HepG2 (cell line): ENCODE measurements around the gene C1orf94. TPM values are rescaled to one million over a fixed set of nuclear protein-coding genes. Genes with fewer than 3 reads are reported as not detected.

Experiments
- ATAC-seq: fragments of 200-7000 bp; cut with Tn5 transposase; 3 replicates; pipeline ENCODE4 v1.9.1; 2020; ENCODE audit warnings: mild to moderate bottlenecking, moderate library complexity
- BruUV-seq: library from RNA; stranded (reverse); fragments of 400-500 nt; replicated peaks from 2 replicates; lab custom pipeline; 2021; lab: Mats Ljungman, UMichigan
- CTCF ChIA-PET: fragments of 300-600 bp; formaldehyde crosslinking; extraction: SDS; loops from one replicate; lab custom pipeline; 2021; ENCODE audit warnings: low total read pairs, inconsistent platforms, low intra/inter-chr PET ratio; lab: Yijun Ruan, JAX
- POLR2A ChIA-PET: fragments of 350-600 bp; sonication (Branson Sonifier 250); formaldehyde crosslinking; loops from one replicate; lab custom pipeline; 2020; ENCODE audit warnings: antibody characterized with exemption, inconsistent platforms; lab: Yijun Ruan, JAX
- DNase-seq: peaks from one replicate; pipeline ENCODE4 v3.0.0-alpha.2; 2015; ENCODE audit warnings: low spot score
- FAIRE-seq: peaks from 3 replicates; lab custom pipeline; 2011; peaks lifted over from hg19 to GRCh38; lab: Jason Lieb, UNC
- H2AFZ ChIP-seq: one replicate; pipeline ENCODE4 v1.6.1; 2011; ENCODE audit warnings: low read length, inconsistent platforms
- H3K27ac ChIP-seq: fragments of 300-600 bp; 3 replicates; pipeline ENCODE4 v1.8.0; 2011; ENCODE audit warnings: mixed run types, mild to moderate bottlenecking, mixed read lengths, low read length, inconsistent platforms; ENCODE audit not compliant: insufficient read depth; ENCODE audit errors: extremely low read length
- H3K27me3 ChIP-seq, 2 experiments: fragments of 200-600 bp in 1 of 2; 2 replicates in 1 of 2; 3 replicates in 1 of 2; pipeline versions ENCODE4 v1.6.0 to v1.8.0; 2011; ENCODE audit warnings: low read length in 2 of 2, mild to moderate bottlenecking in 2 of 2, moderate library complexity in 2 of 2, inconsistent platforms in 1 of 2; ENCODE audit not compliant: insufficient read depth in 2 of 2, control insufficient read depth in 1 of 2
- H3K36me3 ChIP-seq, 2 experiments: fragments of 200-600 bp in 1 of 2; replicated peaks in 1 of 2; 2 replicates in 1 of 2; 3 replicates in 1 of 2; pipeline versions ENCODE4 v1.5.1 to v1.8.0; 2011; ENCODE audit warnings: low read length in 2 of 2, inconsistent platforms in 1 of 2; ENCODE audit not compliant: insufficient read depth in 2 of 2, control insufficient read depth in 1 of 2
- H3K4me1 ChIP-seq: 2 replicates; pipeline ENCODE4 v1.5.1; 2012; ENCODE audit warnings: low read length, inconsistent platforms; ENCODE audit not compliant: insufficient read depth
- H3K4me2 ChIP-seq: 2 replicates; pipeline ENCODE4 v1.6.0; 2011; ENCODE audit warnings: low read depth, low read length, inconsistent platforms
- H3K4me3 ChIP-seq, 3 experiments: fragments of 200-600 bp in 1 of 3; sonication (generic), shearing (Covaris generic) in 1 of 3; replicated peaks in 1 of 3; 2 replicates each; pipeline ENCODE4 v1.5.1; 2011 to 2016; ENCODE audit warnings: low read length in 3 of 3, inconsistent platforms in 2 of 3, low read depth in 2 of 3, mild to moderate bottlenecking in 2 of 3, control low read depth in 1 of 3, mixed read lengths in 1 of 3; ENCODE audit not compliant: insufficient read depth in 1 of 3
- H3K79me2 ChIP-seq: one replicate; pipeline ENCODE4 v1.6.1; 2011; ENCODE audit warnings: low read length, inconsistent platforms; ENCODE audit not compliant: insufficient read depth
- H3K9ac ChIP-seq: 2 replicates; pipeline ENCODE4 v1.6.0; 2011; ENCODE audit warnings: mild to moderate bottlenecking, low read depth, low read length, inconsistent platforms; ENCODE audit not compliant: insufficient read depth
- H3K9me3 ChIP-seq: 2 replicates; pipeline ENCODE4 v1.5.1; 2012; ENCODE audit warnings: mild to moderate bottlenecking, low read length
- H4K20me1 ChIP-seq: 2 replicates; pipeline ENCODE4 v1.6.0; 2011; ENCODE audit warnings: inconsistent platforms, mild to moderate bottlenecking, low read length, moderate library complexity; ENCODE audit not compliant: insufficient read depth
- CCDC6 ChIP-seq: sonication (generic); formaldehyde crosslinking; IDR thresholded peaks from 2 replicates; pipeline ENCODE4 v1.8.1; 2022; ENCODE audit warnings: mild to moderate bottlenecking, missing genetic modification reagents, moderate library complexity
- EED ChIP-seq: sonication (generic); formaldehyde crosslinking; IDR thresholded peaks from 2 replicates; pipeline ENCODE4 v1.5.0; 2020; ENCODE audit warnings: mild to moderate bottlenecking, missing genetic modification reagents
- HNRNPUL1 ChIP-seq: fragments of 200-400 bp; formaldehyde crosslinking; IDR thresholded peaks from 2 replicates; pipeline ENCODE4 v1.6.1; 2017; ENCODE audit warnings: low read depth, mild to moderate bottlenecking, low read length, moderate library complexity
- IRF9 ChIP-seq: sonication (generic); formaldehyde crosslinking; IDR thresholded peaks from 2 replicates; pipeline ENCODE4 v1.8.0; 2022; ENCODE audit warnings: missing genetic modification reagents, mild to moderate bottlenecking, borderline replicate concordance
- MAF1 ChIP-seq: sonication (generic); formaldehyde crosslinking; IDR thresholded peaks from 2 replicates; pipeline ENCODE4 v1.5.0; 2020; ENCODE audit warnings: missing genetic modification reagents, borderline replicate concordance
- MIER2 ChIP-seq: IDR thresholded peaks from 2 replicates; pipeline ENCODE4 v1.6.1; 2016; ENCODE audit warnings: missing biosample characterization, missing genetic modification reagents
- SETDB1 ChIP-seq: sonication (generic); formaldehyde crosslinking; IDR thresholded peaks from 2 replicates; pipeline ENCODE4 v1.5.1; 2020; ENCODE audit warnings: missing genetic modification reagents, mild to moderate bottlenecking, borderline replicate concordance
- THAP8 ChIP-seq: sonication (generic); formaldehyde crosslinking; IDR thresholded peaks from 2 replicates; pipeline ENCODE4 v1.5.1; 2020; ENCODE audit warnings: missing genetic modification reagents, mild to moderate bottlenecking, borderline replicate concordance
- THAP9 ChIP-seq: sonication (generic); formaldehyde crosslinking; IDR thresholded peaks from 2 replicates; pipeline ENCODE4; 2020; ENCODE audit warnings: missing genetic modification reagents, mild to moderate bottlenecking, borderline replicate concordance
- ZGPAT ChIP-seq: IDR thresholded peaks from 2 replicates; pipeline ENCODE4 v1.6.1; 2016; ENCODE audit warnings: mild to moderate bottlenecking
- ZNF18 ChIP-seq: sonication (generic); formaldehyde crosslinking; IDR thresholded peaks from 2 replicates; pipeline ENCODE4 v1.8.0; 2022; ENCODE audit warnings: mild to moderate bottlenecking, missing genetic modification reagents; ENCODE audit not compliant: insufficient replicate concordance
- WGBS: methylation state at CpG from one replicate; pipeline ENCODE4 v1.1.6; 2017; ENCODE audit warnings: low lambda C conversion rate; 5-methylcytosine and 5-hydroxymethylcytosine counted together
- in situ Hi-C: cut with HindIII; loops from 2 replicates; pipeline ENCODE4 v1.10.0; 2017; ENCODE audit warnings: low pct_unique_long_range_greater_than_20kb; ENCODE audit not compliant: extremely low pct_ligation_motif_present
- intact Hi-C: fragments of 100-400 bp; cut with micrococcal nuclease; formaldehyde crosslinking; loops from one replicate; pipeline ENCODE4 v1.10.0; 2022; ENCODE audit not compliant: unreplicated experiment
- polyA plus RNA-seq, 8 experiments: library from polyadenylated mRNA; depleted of rRNA in 3 of 8; stranded (reverse) in 7 of 8; unstranded in 1 of 8; fragments of >200 nt; fragmentation: Illumina TruSeq in 4 of 8; extraction: Trizol in 4 of 8; gene quantifications; 2 replicates each; pipeline versions ENCODE4 v1.2.1 to v1.2.3, GENCODE V29; 2011 to 2016; ENCODE audit warnings: low read depth in 4 of 8, missing spikeins in 1 of 8, mixed read lengths in 1 of 8; ENCODE audit not compliant: insufficient read depth in 1 of 8
- total RNA-seq, 5 experiments: library from RNA; depleted of rRNA; stranded (reverse); fragments of >200 nt; fragmentation: Illumina TruSeq; extraction: Trizol; gene quantifications; 2 replicates each; pipeline ENCODE4 v1.2.3, GENCODE V29; 2016; ENCODE audit warnings: low read depth in 1 of 5
- TF ChIP-seq, protein P1 (sequence below): sonication (generic); formaldehyde crosslinking; IDR thresholded peaks from 2 replicates; pipeline ENCODE4 v1.5.0; 2020; ENCODE audit warnings: missing genetic modification reagents
- TF ChIP-seq, protein P2 (sequence below): sonication (generic); formaldehyde crosslinking; IDR thresholded peaks from 2 replicates; pipeline ENCODE4 v1.4.0; 2020; ENCODE audit warnings: missing genetic modification reagents

C1orf94 gene
- total and polyA plus RNA-seq, 2 of the 13 experiments (the other 11 are each of a cell fraction or from before 2014, with no cell fraction given), result not detected

GRCh38 chr1:34144766-34145165, 31.9 kb upstream of the C1orf94 start:
- ChIA-PET CTCF (no interaction called here), POLR2A (no interaction called here)
- peaks cover 0 to 9% of the 10 kb centered on the region in 2 experiments; a peak in 1 of 5 replicates for H3K27me3 ChIP-seq
- H4K20me1 ChIP-seq, result no peaks in the 10 kb centered on the region
- H2AFZ ChIP-seq, result no peak overlapping the region
- BruUV-seq, result no TSS peak
- no peak overlapping the region for H3K27ac ChIP-seq
- H3K4me3 ChIP-seq, result no peak overlapping the region
- H3K79me2 ChIP-seq, result no peaks in the 10 kb centered on the region
- FAIRE-seq (no peak), ATAC-seq (no peak), DNase-seq (no peak)
- WGBS, result 3% methylated on average over 6 of the region's 6 CpGs
- intact Hi-C loops, result no loop called here
- in situ Hi-C loops, result no loop called here
- H3K4me2 ChIP-seq, result no peak overlapping the region
- TF ChIP-seq MIER2 (CRISPR knock-in tag) (no peak), MAF1 (CRISPR knock-in tag) (no peak), THAP9 (no peak), ZGPAT (CRISPR knock-in tag) (no peak), CCDC6 (CRISPR knock-in tag) (no peak), HNRNPUL1 (no peak), IRF9 (CRISPR knock-in tag) (no peak), ZNF18 (CRISPR knock-in tag) (no peak), THAP8 (CRISPR knock-in tag) (no peak), EED (CRISPR knock-in tag) (no peak), SETDB1 (CRISPR knock-in tag) (no peak)
- TF ChIP-seq, protein P1, sequence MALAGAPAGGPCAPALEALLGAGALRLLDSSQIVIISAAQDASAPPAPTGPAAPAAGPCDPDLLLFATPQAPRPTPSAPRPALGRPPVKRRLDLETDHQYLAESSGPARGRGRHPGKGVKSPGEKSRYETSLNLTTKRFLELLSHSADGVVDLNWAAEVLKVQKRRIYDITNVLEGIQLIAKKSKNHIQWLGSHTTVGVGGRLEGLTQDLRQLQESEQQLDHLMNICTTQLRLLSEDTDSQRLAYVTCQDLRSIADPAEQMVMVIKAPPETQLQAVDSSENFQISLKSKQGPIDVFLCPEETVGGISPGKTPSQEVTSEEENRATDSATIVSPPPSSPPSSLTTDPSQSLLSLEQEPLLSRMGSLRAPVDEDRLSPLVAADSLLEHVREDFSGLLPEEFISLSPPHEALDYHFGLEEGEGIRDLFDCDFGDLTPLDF (CRISPR knock-in tag), result no peak
- TF ChIP-seq, protein P2, sequence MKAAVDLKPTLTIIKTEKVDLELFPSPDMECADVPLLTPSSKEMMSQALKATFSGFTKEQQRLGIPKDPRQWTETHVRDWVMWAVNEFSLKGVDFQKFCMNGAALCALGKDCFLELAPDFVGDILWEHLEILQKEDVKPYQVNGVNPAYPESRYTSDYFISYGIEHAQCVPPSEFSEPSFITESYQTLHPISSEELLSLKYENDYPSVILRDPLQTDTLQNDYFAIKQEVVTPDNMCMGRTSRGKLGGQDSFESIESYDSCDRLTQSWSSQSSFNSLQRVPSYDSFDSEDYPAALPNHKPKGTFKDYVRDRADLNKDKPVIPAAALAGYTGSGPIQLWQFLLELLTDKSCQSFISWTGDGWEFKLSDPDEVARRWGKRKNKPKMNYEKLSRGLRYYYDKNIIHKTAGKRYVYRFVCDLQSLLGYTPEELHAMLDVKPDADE, result no peak
- no peaks in the 10 kb centered on the region for H3K9me3 ChIP-seq
- H3K36me3 ChIP-seq, result no peaks in the 10 kb centered on the region
- H3K9ac ChIP-seq, result no peak overlapping the region
- no peaks in the 10 kb centered on the region for H3K4me1 ChIP-seq
